Measurements from ENCODE around the gene PRMT1. TPM values are rescaled to one million over a fixed set of nuclear protein-coding genes. Genes with fewer than 3 reads are reported as not detected.
"Not testable (repeated sequence)": the region's sequence is repeated elsewhere in the genome, so short reads cannot be mapped to it uniquely, and the experiment has no call there.

Gene PRMT1
- total RNA-seq (2012; rRNA removed): 303 and 305 TPM in 2 replicates

DNA sequence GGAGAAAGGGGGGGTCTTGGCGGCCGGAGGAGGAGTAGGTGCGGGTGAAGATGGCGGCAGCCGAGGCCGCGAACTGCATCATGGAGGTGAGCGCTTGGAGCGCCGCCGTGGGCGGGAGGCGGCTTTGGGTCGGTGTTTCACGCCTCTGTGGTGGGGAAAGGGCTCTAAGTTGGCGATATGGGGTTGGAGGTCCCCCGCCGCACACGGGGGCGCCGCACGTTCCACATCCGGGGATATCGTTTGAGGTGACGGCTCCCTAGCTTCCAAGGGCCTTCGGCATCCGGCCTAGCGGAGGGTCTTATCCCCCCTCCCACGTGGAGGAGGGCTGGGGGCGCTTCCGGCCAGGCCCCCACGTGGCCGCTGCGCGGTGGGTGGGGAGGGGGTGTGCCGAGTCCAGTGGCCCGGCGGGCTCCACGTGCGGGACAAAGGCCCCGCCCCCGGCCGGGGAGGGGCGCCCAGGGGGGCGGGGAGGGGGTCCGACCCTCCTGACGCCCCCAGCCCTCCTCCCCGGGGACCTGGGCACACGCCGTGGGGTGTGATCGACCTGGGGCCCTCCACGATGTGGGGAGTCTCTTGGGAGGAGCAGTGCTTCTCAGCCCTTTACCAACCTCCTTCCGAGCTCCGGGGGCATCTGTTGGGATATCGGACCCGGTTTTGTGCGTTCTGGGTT lies at the start of gene PRMT1:
TSS of gene PRMT1 (plus strand) at position 41 of the 670 bp plus-strand sequence. CDS start at position 51, 10 bp downstream.
- Histone ChIP-seq H3K4me3 (ENCODE audit: low read length) (peak within 1 kb of the TSS; percentile 99), H3K27me3 (ENCODE audit: control insufficient read depth, insufficient read depth, low read length) (no peaks in the 10 kb centered on the region), H3K4me2 (ENCODE audit: low read length) (peak within 1 kb of the TSS; percentile 94), H3K9ac (ENCODE audit: low read depth, low read length) (peak within 1 kb of the TSS; percentile 99), H3K9me3 (replicated peaks; ENCODE audit: low read length) (no peaks in the 10 kb centered on the region), H3K36me3 (ENCODE audit: insufficient read depth, low read length) (peaks cover 11% of the 10 kb centered on the region), H3K4me1 (ENCODE audit: control insufficient read depth, insufficient read depth, low read length) (peaks cover 25% of the 10 kb centered on the region)

DNA sequence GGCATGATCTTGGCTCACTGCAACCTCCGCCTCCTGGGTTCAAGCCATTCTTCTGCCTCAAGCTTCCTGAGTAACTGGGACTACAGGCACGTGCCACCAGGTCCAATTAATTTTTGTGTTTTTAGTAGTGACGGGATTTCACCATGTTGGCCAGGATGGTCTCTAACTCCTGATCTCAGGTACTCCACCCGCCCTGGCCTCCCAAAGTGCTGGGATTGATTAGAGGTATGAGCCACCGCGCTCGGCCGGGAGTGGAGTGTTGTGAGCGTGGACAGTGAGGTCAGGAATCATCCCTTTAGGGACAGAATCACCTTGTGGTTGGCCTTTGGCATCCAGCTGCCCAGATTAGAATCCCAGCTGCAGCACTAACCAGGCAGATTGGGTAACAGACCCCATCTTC lies 47.4 kb upstream of the PRMT1 start:
- Histone ChIP-seq H3K4me1 (ENCODE audit: control insufficient read depth, insufficient read depth, low read length) (peaks cover 12% of the 10 kb centered on the region), H3K9ac (ENCODE audit: low read depth, low read length) (no peak overlapping the region), H3K27me3 (ENCODE audit: control insufficient read depth, insufficient read depth, low read length) (no peaks in the 10 kb centered on the region), H3K9me3 (replicated peaks; ENCODE audit: low read length) (no peaks in the 10 kb centered on the region), H3K4me3 (ENCODE audit: low read length) (no peak overlapping the region), H3K36me3 (ENCODE audit: insufficient read depth, low read length) (peaks cover 19% of the 10 kb centered on the region), H3K4me2 (ENCODE audit: low read length) (no peak overlapping the region)

DNA sequence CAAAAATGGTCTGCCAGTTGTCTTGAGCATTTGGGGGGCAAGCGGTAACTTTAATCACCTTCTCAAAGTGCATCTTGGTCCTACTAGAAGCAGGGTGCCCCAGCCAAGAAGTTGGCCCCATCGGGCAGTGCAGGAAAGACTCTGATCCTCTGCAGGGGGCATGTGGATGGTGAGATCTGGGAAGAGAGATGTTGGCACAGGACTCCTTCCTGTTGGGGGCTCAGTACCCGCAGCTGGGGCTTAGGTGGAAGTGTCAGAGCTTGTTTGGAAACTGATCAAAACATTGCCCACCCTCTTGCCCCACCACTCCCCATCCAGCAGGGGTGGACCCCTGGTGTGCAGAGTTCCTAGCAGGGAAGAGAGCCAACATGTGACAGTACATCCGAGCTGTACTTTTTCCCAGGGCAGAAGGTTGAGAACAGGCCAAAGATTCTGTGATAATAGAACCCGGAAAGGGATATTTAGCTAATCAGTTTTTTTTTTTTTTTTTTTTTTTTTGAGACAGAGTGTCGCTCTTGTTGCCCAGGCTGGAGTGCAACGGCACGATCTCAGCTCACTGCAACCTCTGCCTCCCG lies 46.0 kb upstream of the PRMT1 start:
- H3K36me3 ChIP-seq (ENCODE audit: insufficient read depth, low read length): peaks cover 31% of the 10 kb centered on the region
- no peaks in the 10 kb centered on the region for H3K9me3 ChIP-seq (replicated peaks; ENCODE audit: low read length)
- no peak overlapping the region for H3K4me2 ChIP-seq (ENCODE audit: low read length)
- H3K4me3 ChIP-seq (ENCODE audit: low read length): no peak overlapping the region
- no peaks in the 10 kb centered on the region for H3K27me3 ChIP-seq (ENCODE audit: control insufficient read depth, insufficient read depth, low read length)
- H3K4me1 ChIP-seq (ENCODE audit: control insufficient read depth, insufficient read depth, low read length): peaks cover 14% of the 10 kb centered on the region
- no peak overlapping the region for H3K9ac ChIP-seq (ENCODE audit: low read depth, low read length)

DNA sequence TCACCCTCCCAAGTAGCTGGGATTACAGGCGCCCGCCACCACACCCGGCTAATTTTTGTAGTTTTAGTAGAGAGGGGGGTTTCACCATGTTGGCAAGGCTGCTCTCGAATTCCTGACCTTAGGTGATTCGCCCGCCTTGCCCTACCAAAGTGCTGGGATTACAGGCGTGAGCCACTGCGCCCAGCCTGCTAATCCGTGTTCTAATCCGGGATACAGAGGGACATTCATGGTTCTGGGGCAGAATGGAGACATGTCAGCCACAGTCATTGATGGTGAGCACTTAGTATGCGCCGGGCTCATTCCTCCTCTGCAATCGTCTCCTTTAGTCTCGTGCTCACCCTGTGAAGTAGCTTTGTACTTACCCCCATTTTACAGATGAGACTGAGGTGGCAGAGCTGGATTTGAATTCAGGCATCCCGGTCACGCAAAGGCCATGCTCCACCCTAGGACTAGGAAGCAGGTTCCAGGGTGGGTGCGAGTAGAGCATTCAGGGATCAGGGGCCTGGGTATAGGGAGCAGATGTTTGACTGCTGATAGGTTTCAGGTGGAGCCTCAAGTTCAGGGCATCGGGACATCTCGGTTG lies 45.4 kb upstream of the PRMT1 start:
- H3K36me3 ChIP-seq (ENCODE audit: insufficient read depth, low read length): peaks cover 33% of the 10 kb centered on the region
- H3K4me1 ChIP-seq (ENCODE audit: control insufficient read depth, insufficient read depth, low read length): peaks cover 20% of the 10 kb centered on the region
- H3K4me2 ChIP-seq (ENCODE audit: low read length): no peak overlapping the region
- H3K27me3 ChIP-seq (ENCODE audit: control insufficient read depth, insufficient read depth, low read length): no peaks in the 10 kb centered on the region
- no peak overlapping the region for H3K4me3 ChIP-seq (ENCODE audit: low read length)
- no peak overlapping the region for H3K9ac ChIP-seq (ENCODE audit: low read depth, low read length)
- H3K9me3 ChIP-seq (replicated peaks; ENCODE audit: low read length): no peaks in the 10 kb centered on the region

DNA sequence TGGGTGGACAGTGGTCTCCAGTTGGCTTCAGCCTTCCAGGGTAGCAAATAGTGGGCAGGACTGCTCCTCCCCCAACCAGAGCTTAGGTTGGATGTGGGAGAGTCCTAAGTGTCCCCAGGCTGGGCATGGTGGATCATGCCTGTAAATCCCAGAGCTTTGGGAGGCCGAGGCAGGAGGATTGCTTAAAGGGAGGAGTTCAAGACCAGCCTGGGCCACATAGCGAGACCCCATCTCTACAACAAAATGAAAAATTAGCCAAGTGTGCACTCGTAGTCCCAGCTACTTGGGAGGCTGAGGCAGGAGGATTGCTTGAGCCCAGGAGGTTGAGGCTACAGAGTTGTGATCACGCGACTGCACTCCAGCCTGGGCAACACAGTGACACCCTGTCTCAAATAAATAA lies 44.5 kb upstream of the PRMT1 start:
- Histone ChIP-seq H3K36me3 (ENCODE audit: insufficient read depth, low read length) (peaks cover 24% of the 10 kb centered on the region), H3K9ac (ENCODE audit: low read depth, low read length) (no peak overlapping the region), H3K4me3 (ENCODE audit: low read length) (no peak overlapping the region), H3K4me1 (ENCODE audit: control insufficient read depth, insufficient read depth, low read length) (peaks cover 20% of the 10 kb centered on the region), H3K9me3 (replicated peaks; ENCODE audit: low read length) (no peaks in the 10 kb centered on the region), H3K27me3 (ENCODE audit: control insufficient read depth, insufficient read depth, low read length) (no peaks in the 10 kb centered on the region), H3K4me2 (ENCODE audit: low read length) (no peak overlapping the region)

DNA sequence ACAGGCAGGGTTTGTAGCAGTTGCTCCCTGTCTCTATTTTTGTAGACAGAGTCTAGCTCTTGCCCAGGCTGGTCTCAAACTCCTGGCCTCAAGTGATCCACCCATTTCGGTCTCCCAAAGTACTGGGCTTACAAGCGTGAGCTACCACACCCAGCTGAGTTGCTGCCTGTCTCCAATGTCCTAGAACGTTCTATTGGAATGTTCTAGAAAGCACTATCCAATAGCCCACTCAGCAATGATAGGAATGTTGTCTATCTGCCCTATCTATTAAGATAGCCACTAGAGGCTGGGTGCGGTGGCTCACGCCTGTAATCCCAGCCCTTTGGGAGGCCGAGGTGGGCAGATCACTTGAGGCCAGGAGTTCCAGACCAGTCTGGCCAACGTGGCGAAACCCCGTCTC lies 43.8 kb upstream of the PRMT1 start:
- H3K36me3 ChIP-seq (ENCODE audit: insufficient read depth, low read length): peaks cover 19% of the 10 kb centered on the region
- not testable (repeated sequence) for H3K4me2 ChIP-seq (ENCODE audit: low read length); H3K9ac ChIP-seq (ENCODE audit: low read depth, low read length); H3K27me3 ChIP-seq (ENCODE audit: control insufficient read depth, insufficient read depth, low read length); H3K9me3 ChIP-seq (replicated peaks; ENCODE audit: low read length); H3K4me3 ChIP-seq (ENCODE audit: low read length)
- H3K4me1 ChIP-seq (ENCODE audit: control insufficient read depth, insufficient read depth, low read length): peaks cover 25% of the 10 kb centered on the region

DNA sequence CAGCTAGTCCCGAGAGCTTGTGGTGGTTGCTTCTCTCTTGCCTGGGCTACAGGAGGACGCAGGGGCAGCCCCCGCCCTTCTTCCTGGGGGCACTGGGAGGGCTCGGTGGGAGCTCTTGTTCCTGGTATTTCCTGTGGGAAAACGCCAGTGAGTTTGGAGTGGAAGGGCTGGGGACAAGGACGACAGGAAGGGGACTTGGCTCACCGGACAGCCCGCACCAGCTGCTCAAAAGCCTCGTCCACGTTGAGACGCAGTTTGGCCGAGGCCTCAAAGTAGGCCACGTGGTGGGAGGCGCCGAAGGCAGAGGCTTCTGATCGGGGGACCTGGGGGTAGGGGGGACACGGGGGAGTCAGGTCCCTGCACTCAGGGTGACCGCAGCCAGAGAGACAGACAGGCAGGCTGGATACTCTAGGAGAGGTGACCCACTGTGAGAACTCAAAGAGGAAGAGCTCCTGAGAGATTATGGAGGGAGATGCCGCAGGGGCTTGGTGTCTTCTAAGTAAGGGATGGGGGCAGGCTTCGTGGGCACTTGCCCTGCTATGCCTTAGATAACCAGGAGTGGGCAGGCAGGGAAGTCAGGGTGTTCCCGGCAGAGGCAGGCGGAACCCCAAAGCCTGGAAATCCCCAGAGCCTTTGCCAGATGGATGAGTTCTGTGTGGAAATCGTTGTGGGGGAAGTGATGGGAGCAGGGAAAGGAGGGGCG lies 41.4 kb upstream of the PRMT1 start:
- Histone ChIP-seq H3K4me1 (ENCODE audit: control insufficient read depth, insufficient read depth, low read length) (peaks cover 30% of the 10 kb centered on the region), H3K4me2 (ENCODE audit: low read length) (no peak overlapping the region), H3K36me3 (ENCODE audit: insufficient read depth, low read length) (peaks cover 19% of the 10 kb centered on the region), H3K27me3 (ENCODE audit: control insufficient read depth, insufficient read depth, low read length) (no peaks in the 10 kb centered on the region), H3K9ac (ENCODE audit: low read depth, low read length) (no peak overlapping the region), H3K9me3 (replicated peaks; ENCODE audit: low read length) (no peaks in the 10 kb centered on the region), H3K4me3 (ENCODE audit: low read length) (no peak overlapping the region)

DNA sequence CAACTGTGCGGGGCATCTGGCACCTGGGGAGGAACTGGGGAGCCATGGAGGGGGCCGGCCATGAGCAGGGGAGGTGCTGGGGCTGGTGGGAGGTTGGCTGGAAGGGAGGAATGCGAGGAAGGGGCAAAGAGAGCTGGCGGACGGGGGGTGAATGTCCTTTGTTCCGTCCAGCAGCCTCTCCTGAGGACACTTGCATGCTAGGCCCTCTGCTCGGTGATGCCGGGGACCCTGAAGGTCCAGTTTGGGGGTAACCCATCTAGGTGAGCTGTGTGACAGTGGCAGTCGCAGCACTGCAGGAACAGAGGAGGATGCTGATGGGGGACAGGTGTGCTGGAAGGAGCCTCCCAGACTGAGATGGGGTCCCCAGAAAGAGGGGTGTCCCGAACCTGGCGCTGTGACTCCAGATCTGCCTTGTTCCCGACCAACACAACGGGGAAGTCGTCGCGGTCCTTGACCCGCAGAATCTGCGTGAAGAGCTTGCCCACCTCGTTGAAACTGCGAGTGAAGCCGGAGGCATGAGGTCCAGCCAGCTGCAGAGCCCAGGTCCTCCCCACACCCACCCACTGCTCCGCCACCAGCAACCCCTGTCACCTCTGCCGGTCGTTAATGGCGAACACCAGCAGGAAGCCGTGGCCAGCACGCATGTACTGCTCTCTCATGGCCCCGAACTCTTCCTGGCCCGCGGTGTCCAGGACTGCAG lies 40.7 kb upstream of the PRMT1 start:
- H3K36me3 ChIP-seq (ENCODE audit: insufficient read depth, low read length): peaks cover 19% of the 10 kb centered on the region
- no peak overlapping the region for H3K4me3 ChIP-seq (ENCODE audit: low read length)
- H3K27me3 ChIP-seq (ENCODE audit: control insufficient read depth, insufficient read depth, low read length): no peaks in the 10 kb centered on the region
- H3K9ac ChIP-seq (ENCODE audit: low read depth, low read length): no peak overlapping the region
- peaks cover 32% of the 10 kb centered on the region for H3K4me1 ChIP-seq (ENCODE audit: control insufficient read depth, insufficient read depth, low read length)
- H3K4me2 ChIP-seq (ENCODE audit: low read length): no peak overlapping the region
- H3K9me3 ChIP-seq (replicated peaks; ENCODE audit: low read length): no peaks in the 10 kb centered on the region

DNA sequence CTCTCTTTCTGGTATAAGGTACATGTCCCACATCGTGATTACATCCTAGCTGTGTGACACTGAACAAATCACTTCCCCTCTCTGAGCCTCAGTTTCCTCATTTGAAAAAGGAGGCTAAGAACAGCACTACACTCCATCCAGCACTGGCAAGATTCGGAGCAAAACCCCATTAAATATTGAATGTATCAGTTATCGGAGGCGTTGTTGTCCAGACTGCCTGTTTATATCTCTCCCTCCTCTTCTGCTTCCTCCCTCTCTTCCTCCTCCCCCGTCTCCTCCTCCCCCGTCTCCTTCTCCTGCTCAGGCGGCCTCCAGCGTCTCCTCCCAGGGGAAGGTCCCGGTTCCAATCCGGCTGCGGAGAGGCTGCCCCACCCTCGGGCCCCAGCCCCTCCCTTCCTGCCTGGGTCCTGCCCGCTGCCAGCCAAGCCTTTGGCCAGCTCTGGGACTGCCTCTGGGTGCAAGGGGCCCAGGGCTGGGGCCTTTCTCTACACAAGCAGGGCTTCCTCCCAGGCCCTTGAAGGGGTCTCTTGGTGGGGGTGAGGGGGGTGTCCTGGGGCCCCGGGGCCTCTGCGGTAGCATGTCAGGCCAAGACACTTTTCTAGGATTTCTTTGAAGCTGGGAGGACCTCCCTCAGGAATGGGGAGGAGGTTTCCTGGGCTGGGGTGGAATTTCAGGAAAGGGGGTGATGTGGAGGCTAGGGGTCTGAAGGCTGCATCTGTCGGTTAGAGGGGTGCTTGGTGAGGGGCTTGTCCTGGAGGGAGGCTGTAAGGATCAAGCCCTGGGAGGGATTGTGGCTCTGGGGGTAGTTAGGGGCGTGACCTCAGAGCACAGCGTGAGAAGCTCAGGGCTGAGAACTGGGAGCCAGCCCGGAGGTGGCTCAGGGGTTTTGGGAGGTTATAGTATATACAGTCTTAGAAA lies 39.0 kb upstream of the PRMT1 start:
- Histone ChIP-seq H3K4me3 (ENCODE audit: low read length) (peak overlapping the region; percentile 75), H3K4me2 (ENCODE audit: low read length) (peak overlapping the region; percentile 94), H3K9ac (ENCODE audit: low read depth, low read length) (peak overlapping the region; percentile 90), H3K27me3 (ENCODE audit: control insufficient read depth, insufficient read depth, low read length) (no peaks in the 10 kb centered on the region), H3K9me3 (replicated peaks; ENCODE audit: low read length) (no peaks in the 10 kb centered on the region), H3K4me1 (ENCODE audit: control insufficient read depth, insufficient read depth, low read length) (peaks cover 38% of the 10 kb centered on the region), H3K36me3 (ENCODE audit: insufficient read depth, low read length) (peaks cover 17% of the 10 kb centered on the region)

DNA sequence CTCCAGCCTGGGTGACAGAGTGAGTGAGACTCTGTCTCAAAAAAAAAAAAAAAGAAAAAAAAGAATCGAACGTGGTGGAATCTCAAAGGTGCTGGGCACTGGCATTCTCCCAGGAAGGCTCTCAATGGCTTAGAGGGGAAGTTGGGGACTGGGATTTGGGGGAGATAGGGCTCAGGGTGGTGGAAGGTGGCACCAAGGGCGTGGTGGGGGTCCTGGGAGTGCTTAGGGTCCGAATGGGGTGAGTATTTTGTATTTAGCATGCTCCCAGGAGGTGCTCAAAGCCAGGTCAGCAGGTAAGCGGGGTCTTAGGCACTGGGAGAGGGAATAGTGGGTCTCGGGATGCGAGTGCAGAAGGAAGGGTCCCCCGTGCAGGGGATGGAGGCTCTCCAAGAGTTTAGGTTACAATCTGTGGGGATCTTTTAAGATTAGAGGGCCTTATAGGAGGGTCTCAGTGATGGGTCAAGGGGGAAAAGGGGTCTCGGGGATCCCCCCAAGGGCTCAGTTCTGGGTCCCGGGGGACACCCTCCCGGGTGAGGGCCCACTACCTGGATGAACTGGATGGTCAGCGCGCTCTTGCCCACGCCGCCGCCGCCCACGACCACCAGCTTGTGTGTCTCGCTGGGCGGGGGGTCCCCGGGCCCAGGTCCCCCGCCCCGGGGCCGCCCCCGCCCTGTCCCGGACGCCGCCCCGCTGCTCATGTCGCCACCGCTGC lies 37.5 kb upstream of the PRMT1 start:
- Histone ChIP-seq H3K9ac (ENCODE audit: low read depth, low read length) (peak overlapping the region; percentile 90), H3K4me2 (ENCODE audit: low read length) (peak overlapping the region; percentile 94), H3K36me3 (ENCODE audit: insufficient read depth, low read length) (peaks cover 17% of the 10 kb centered on the region), H3K9me3 (replicated peaks; ENCODE audit: low read length) (no peaks in the 10 kb centered on the region), H3K4me1 (ENCODE audit: control insufficient read depth, insufficient read depth, low read length) (peaks cover 44% of the 10 kb centered on the region), H3K4me3 (ENCODE audit: low read length) (peak overlapping the region; percentile 75), H3K27me3 (ENCODE audit: control insufficient read depth, insufficient read depth, low read length) (no peaks in the 10 kb centered on the region)
